ENCODE measurements around the gene LMF1.

DNA sequence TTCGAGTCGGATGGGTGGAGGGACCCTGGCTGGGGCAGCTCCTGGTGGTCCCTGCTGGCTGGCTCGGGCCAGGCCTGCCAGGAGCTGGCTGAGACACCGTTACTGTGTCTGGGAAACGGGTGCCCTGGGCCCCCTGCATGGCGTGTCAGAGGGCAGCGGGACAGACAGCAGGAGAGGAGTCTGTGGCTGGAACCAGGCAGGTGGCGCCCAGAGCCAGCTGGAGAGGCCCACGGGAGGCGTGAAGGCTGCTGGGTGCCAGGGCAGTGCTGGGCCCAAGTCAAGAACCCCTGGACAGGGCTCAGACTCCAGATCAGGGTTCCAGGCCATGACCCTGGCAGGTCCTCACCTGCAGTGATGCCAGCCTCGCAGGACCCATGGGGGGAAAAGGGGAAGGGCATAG, 27.4 kb upstream of the LMF1 start:
- TF ChIP-seq, protein P1, sequence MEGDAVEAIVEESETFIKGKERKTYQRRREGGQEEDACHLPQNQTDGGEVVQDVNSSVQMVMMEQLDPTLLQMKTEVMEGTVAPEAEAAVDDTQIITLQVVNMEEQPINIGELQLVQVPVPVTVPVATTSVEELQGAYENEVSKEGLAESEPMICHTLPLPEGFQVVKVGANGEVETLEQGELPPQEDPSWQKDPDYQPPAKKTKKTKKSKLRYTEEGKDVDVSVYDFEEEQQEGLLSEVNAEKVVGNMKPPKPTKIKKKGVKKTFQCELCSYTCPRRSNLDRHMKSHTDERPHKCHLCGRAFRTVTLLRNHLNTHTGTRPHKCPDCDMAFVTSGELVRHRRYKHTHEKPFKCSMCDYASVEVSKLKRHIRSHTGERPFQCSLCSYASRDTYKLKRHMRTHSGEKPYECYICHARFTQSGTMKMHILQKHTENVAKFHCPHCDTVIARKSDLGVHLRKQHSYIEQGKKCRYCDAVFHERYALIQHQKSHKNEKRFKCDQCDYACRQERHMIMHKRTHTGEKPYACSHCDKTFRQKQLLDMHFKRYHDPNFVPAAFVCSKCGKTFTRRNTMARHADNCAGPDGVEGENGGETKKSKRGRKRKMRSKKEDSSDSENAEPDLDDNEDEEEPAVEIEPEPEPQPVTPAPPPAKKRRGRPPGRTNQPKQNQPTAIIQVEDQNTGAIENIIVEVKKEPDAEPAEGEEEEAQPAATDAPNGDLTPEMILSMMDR (IDR thresholded peaks at IDR 0.05; ENCODE audit: low read depth, low read length, poor library complexity, severe bottlenecking): no peak
- no peak for TF ChIP-seq EZH2phosphoT487 (IDR thresholded peaks at IDR 0.05; ENCODE audit: borderline replicate concordance, low read length)

All from DOHH2 (cell line).